Smooth muscle cell (in vitro differentiated cells): ENCODE measurements around the gene OXCT1. TPM values are rescaled to one million over a fixed set of nuclear protein-coding genes. Genes with fewer than 3 reads are reported as not detected.
A peak's percentile ranks its signal among the peaks of the same experiment; 100 is the strongest.

Experiments used
- DNase-seq: peaks from one replicate; lab custom pipeline; 2025; ENCODE audit not compliant: unreplicated experiment; lab: John Stamatoyannopoulos, UW
- H2AFZ ChIP-seq: fragments of 200-600 bp; sonication (generic); 2 replicates; pipeline ENCODE4 v1.6.0; 2016; ENCODE audit warnings: antibody characterized with exemption, low read depth, mild to moderate bottlenecking
- H3F3A ChIP-seq: fragments of 200-600 bp; sonication (generic); 2 replicates; pipeline ENCODE4 v1.6.0; 2017; ENCODE audit warnings: antibody characterized with exemption, low read depth
- H3K27ac ChIP-seq: fragments of 200-600 bp; sonication (generic); 2 replicates; pipeline ENCODE4 v1.5.1; 2016; ENCODE audit warnings: low read depth, mild to moderate bottlenecking
- H3K27me3 ChIP-seq: fragments of 200-600 bp; sonication (generic); 2 replicates; pipeline ENCODE4 v1.6.1; 2016; ENCODE audit warnings: low read depth, mild to moderate bottlenecking
- H3K36me3 ChIP-seq: fragments of 200-600 bp; sonication (generic); 2 replicates; pipeline ENCODE4 v1.5.1; 2016; ENCODE audit warnings: low read depth
- H3K4me1 ChIP-seq: fragments of 200-600 bp; sonication (generic); 2 replicates; pipeline ENCODE4 v1.5.1; 2016; ENCODE audit warnings: low read depth
- H3K4me2 ChIP-seq: fragments of 200-600 bp; sonication (generic); 2 replicates; pipeline ENCODE4 v1.6.0; 2016; ENCODE audit warnings: mild to moderate bottlenecking
- H3K4me3 ChIP-seq: fragments of 200-600 bp; sonication (generic); 2 replicates; pipeline ENCODE4 v1.5.1; 2016; ENCODE audit warnings: mild to moderate bottlenecking
- H3K79me2 ChIP-seq: fragments of 200-600 bp; sonication (generic); 2 replicates; pipeline ENCODE4 v1.6.0; 2016; ENCODE audit warnings: low read depth, mild to moderate bottlenecking
- H3K9ac ChIP-seq: fragments of 200-600 bp; sonication (generic); 2 replicates; pipeline ENCODE4 v1.6.0; 2016; ENCODE audit warnings: low read depth
- H3K9me3 ChIP-seq: fragments of 200-600 bp; sonication (generic); replicated peaks from 2 replicates; pipeline ENCODE4 v1.5.1; 2016; ENCODE audit warnings: low read depth
- H4K20me1 ChIP-seq: fragments of 200-600 bp; sonication (generic); 2 replicates; pipeline ENCODE4 v1.6.0; 2016; ENCODE audit warnings: low read depth
- CTCF ChIP-seq: fragments of 200-600 bp; sonication (generic); IDR thresholded peaks from 2 replicates; pipeline ENCODE4 v1.5.1; 2017; ENCODE audit warnings: borderline replicate concordance, mild to moderate bottlenecking, antibody characterized with exemption; ENCODE audit not compliant: insufficient read depth, poor library complexity, severe bottlenecking
- WGBS: methylation state at CpG from one replicate; pipeline ENCODE4 v1.1.7; 2016; ENCODE audit warnings: low lambda C conversion rate; 5-methylcytosine and 5-hydroxymethylcytosine counted together
- polyA plus RNA-seq: library from polyadenylated mRNA; unstranded; fragments of >200 nt; fragmentation: Nextera tagmentation; extraction: Ambion mirVana; gene quantifications from 2 replicates; pipeline ENCODE4 v1.2.1, GENCODE V29; 2016
- total RNA-seq: library from RNA; depleted of rRNA; stranded (reverse); fragments of >200 nt; gene quantifications from 2 replicates; pipeline ENCODE4 v1.2.3, GENCODE V29; 2014

OXCT1 gene
- total and polyA plus RNA-seq, 2 experiments from 2014 or later, result 10.0 to 16.7 TPM

- H3K36me3 ChIP-seq, result no peaks in the 10 kb centered on the region
- no peak for TF ChIP-seq CTCF
Observed at GRCh38 chr5:41785061-41785460, 85.2 kb downstream of the OXCT1 start.

DNA sequence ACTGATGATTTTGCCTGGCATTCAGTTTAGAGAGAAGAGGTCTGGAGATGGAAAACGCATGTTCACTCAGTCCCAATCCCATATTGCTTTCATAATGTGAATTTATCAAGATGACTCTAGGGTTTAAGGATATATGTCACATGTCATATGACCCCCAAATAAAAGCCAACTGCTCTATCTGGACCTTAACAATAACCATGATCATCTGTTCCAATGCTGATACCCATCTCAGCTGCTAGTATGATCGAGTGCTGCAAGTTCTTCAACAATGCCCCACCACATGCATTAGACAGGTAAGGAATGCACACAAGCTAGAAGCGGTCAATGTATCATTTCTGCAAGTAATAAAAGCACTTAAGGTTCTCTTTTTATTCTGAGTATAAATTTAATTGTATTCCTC lies 91.8 kb downstream of the OXCT1 start:
- H3K9me3 ChIP-seq, result no peaks in the 10 kb centered on the region
- no peak overlapping the region for H3K9ac ChIP-seq
- H2AFZ ChIP-seq, result no peak overlapping the region
- H3K4me2 ChIP-seq, result no peak overlapping the region
- H3K79me2 ChIP-seq, result no peaks in the 10 kb centered on the region
- H3K4me1 ChIP-seq, result no peaks in the 10 kb centered on the region
- DNase-seq, result no peak
- 92% methylated on average over 3 of the region's 3 CpGs for WGBS
- H3K27ac ChIP-seq, result no peak overlapping the region
- H3F3A ChIP-seq, result no peaks in the 10 kb centered on the region
- TF ChIP-seq CTCF, result no peak
- H3K27me3 ChIP-seq, result no peaks in the 10 kb centered on the region
- no peak overlapping the region for H3K4me3 ChIP-seq
- H3K36me3 ChIP-seq, result no peaks in the 10 kb centered on the region
- no peaks in the 10 kb centered on the region for H4K20me1 ChIP-seq

More at GRCh38 chr5:41785061-41785460, 85.2 kb downstream of the OXCT1 start:
- Histone ChIP-seq H3K79me2 (no peaks in the 10 kb centered on the region), H2AFZ (no peak overlapping the region), H3F3A (no peaks in the 10 kb centered on the region), H3K27me3 (no peaks in the 10 kb centered on the region), H3K27ac (no peak overlapping the region), H3K9ac (no peak overlapping the region), H3K4me2 (no peak overlapping the region), H3K4me1 (no peaks in the 10 kb centered on the region), H4K20me1 (no peaks in the 10 kb centered on the region), H3K4me3 (no peak overlapping the region), H3K9me3 (no peaks in the 10 kb centered on the region)
- DNase-seq, result no peak

- Histone ChIP-seq H2AFZ (no peak overlapping the region), H3K36me3 (no peaks in the 10 kb centered on the region), H3K79me2 (no peaks in the 10 kb centered on the region), H3K9ac (no peak overlapping the region), H3F3A (no peaks in the 10 kb centered on the region), H4K20me1 (no peaks in the 10 kb centered on the region), H3K4me3 (no peak overlapping the region), H3K9me3 (no peaks in the 10 kb centered on the region), H3K4me1 (no peaks in the 10 kb centered on the region), H3K27me3 (no peaks in the 10 kb centered on the region), H3K27ac (peak overlapping the region; percentile 17), H3K4me2 (peak overlapping the region; percentile 40)
- 17% methylated on average over 2 of the region's 2 CpGs for WGBS
- no peak for TF ChIP-seq CTCF
- DNase-seq, result no peak
Observed at GRCh38 chr5:41776435-41776834, 93.8 kb downstream of the OXCT1 start.

DNA sequence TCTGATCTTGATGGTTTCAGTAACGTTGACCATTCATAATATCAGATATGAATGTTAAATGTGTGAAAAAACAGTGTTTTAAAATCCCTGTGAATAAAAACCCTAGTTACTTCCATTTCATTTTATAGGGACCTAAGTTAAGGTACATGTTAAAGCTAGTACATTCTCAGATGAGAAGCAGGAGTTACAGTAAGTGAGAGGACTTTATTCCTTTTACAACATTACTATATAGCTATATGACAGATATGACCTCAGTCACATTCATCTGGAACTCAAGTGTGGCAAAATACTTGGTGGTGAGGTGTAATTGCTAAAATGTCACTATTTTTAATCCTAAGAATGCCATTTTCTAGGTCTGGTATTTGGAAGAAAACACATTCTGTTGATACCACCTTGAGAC lies 96.4 kb downstream of the OXCT1 start:
- H3K27ac ChIP-seq, result no peak overlapping the region
- H3K4me3 ChIP-seq, result no peak overlapping the region
- no peaks in the 10 kb centered on the region for H3K36me3 ChIP-seq
- no peaks in the 10 kb centered on the region for H3K4me1 ChIP-seq
- H3K9ac ChIP-seq, result no peak overlapping the region
- no peaks in the 10 kb centered on the region for H3F3A ChIP-seq
- no peaks in the 10 kb centered on the region for H3K9me3 ChIP-seq
- H4K20me1 ChIP-seq, result no peaks in the 10 kb centered on the region
- TF ChIP-seq CTCF, result no peak
- no peaks in the 10 kb centered on the region for H3K27me3 ChIP-seq
- H2AFZ ChIP-seq, result no peak overlapping the region
- H3K4me2 ChIP-seq, result no peak overlapping the region
- 94% methylated on average over 1 of the region's 1 CpG for WGBS
- DNase-seq, result no peak
- H3K79me2 ChIP-seq, result no peaks in the 10 kb centered on the region
